ENCODE measurements around the gene VAMP5.
"Not testable (repeated sequence)": the region's sequence is repeated elsewhere in the genome, so short reads cannot be mapped to it uniquely, and the experiment has no call there.

VAMP5 gene

GRCh38 chr2:85551698-85552678, 32.2 kb upstream of the VAMP5 start:
- FAIRE-seq: no peak

GRCh38 chr2:85553184-85553583, 31.0 kb upstream of the VAMP5 start:
- FAIRE-seq: no peak

GRCh38 chr2:85554980-85555612, 29.1 kb upstream of the VAMP5 start:
- FAIRE-seq: no peak

GRCh38 chr2:85557130-85557529, 27.1 kb upstream of the VAMP5 start:
- no peak for FAIRE-seq

GRCh38 chr2:85558160-85558559, 26.1 kb upstream of the VAMP5 start:
- no peak for FAIRE-seq

- not testable (repeated sequence) for FAIRE-seq
Measured at GRCh38 chr2:85560403-85560726, 23.9 kb upstream of the VAMP5 start.

GRCh38 chr2:85560812-85561279, 23.4 kb upstream of the VAMP5 start:
- no peak for FAIRE-seq

GRCh38 chr2:85561280-85562212, 22.7 kb upstream of the VAMP5 start, which contains the start of gene GGCX:
TSS of gene GGCX (minus strand) at chr2:85561493. CDS start at chr2:85561428, 65 bp downstream.
- FAIRE-seq: no peak

- FAIRE-seq: no peak
Measured at GRCh38 chr2:85564144-85564563, 20.1 kb upstream of the VAMP5 start.

GRCh38 chr2:85566265-85566664, 18.0 kb upstream of the VAMP5 start:
- no peak for FAIRE-seq

- FAIRE-seq: no peak
Measured at GRCh38 chr2:85575739-85576138, 8.5 kb upstream of the VAMP5 start.

- no peak for FAIRE-seq
Measured at GRCh38 chr2:85577063-85577385, 7.2 kb upstream of the VAMP5 start.

GRCh38 chr2:85577386-85578242, 6.6 kb upstream of the VAMP5 start, which contains the start of gene VAMP8:
TSS of gene VAMP8 (plus strand) at chr2:85577586. CDS start at chr2:85577647, 61 bp downstream.
- no peak for FAIRE-seq

- FAIRE-seq: no peak
Measured at GRCh38 chr2:85578243-85579180, 5.7 kb upstream of the VAMP5 start.

GRCh38 chr2:85579266-85579935, 4.8 kb upstream of the VAMP5 start:
- FAIRE-seq: no peak

GRCh38 chr2:85580206-85580605, 4.0 kb upstream of the VAMP5 start:
- no peak for FAIRE-seq

- no peak for FAIRE-seq
Measured at GRCh38 chr2:85582492-85582891, 1.7 kb upstream of the VAMP5 start.

GRCh38 chr2:85583667-85584353, 421 bp upstream of the VAMP5 start:
- FAIRE-seq: no peak

All from endometrium (tissue), 2 donors.